DOHH2 (cell line): Measurements from ENCODE around the gene IREB2.

Source experiments
- EZH2phosphoT487 ChIP-seq: fragments of 200-600 bp; sonication (generic); IDR thresholded peaks from 2 replicates; pipeline ENCODE4 v1.6.1; 2017; ENCODE audit warnings: borderline replicate concordance, mild to moderate bottlenecking, antibody characterized with exemption, low read length, moderate library complexity, mixed read lengths
- TF ChIP-seq, protein P1 (sequence below): fragments of 200-600 bp; sonication (generic); IDR thresholded peaks from one replicate; pipeline ENCODE4 v1.5.1; 2014; ENCODE audit warnings: antibody characterized with exemption, mild to moderate bottlenecking, low read depth, low read length; ENCODE audit not compliant: poor library complexity, severe bottlenecking

DNA sequence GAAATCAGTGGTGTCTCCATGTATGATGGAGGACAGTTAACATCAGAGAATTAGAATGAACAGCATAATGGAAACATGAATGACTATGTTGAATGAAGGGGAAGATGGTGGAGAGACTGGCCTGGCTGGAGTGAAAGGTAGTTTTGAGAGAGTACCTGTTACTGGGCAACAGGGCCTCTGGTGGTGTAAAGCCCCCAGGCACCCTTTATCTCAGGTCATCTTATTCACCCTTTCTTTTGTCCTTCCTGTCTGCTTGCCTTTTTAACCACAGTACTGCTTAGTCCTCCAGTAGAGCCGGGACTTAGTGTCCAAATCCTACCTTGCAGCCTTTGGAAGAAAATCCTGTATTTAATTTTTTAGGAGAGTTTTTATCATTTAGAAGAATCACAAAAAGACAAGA lies 6.2 kb downstream of the IREB2 start:
- TF ChIP-seq, protein P1, sequence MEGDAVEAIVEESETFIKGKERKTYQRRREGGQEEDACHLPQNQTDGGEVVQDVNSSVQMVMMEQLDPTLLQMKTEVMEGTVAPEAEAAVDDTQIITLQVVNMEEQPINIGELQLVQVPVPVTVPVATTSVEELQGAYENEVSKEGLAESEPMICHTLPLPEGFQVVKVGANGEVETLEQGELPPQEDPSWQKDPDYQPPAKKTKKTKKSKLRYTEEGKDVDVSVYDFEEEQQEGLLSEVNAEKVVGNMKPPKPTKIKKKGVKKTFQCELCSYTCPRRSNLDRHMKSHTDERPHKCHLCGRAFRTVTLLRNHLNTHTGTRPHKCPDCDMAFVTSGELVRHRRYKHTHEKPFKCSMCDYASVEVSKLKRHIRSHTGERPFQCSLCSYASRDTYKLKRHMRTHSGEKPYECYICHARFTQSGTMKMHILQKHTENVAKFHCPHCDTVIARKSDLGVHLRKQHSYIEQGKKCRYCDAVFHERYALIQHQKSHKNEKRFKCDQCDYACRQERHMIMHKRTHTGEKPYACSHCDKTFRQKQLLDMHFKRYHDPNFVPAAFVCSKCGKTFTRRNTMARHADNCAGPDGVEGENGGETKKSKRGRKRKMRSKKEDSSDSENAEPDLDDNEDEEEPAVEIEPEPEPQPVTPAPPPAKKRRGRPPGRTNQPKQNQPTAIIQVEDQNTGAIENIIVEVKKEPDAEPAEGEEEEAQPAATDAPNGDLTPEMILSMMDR: no peak
- no peak for TF ChIP-seq EZH2phosphoT487
